WTC11 (cell line): ENCODE results near the gene ULK4. TPM values are rescaled to one million over a fixed set of nuclear protein-coding genes. Genes with fewer than 3 reads are reported as not detected.

Source experiments
- ATAC-seq: fragments of 200-7000 bp; cut with Tn5 transposase; 2 replicates; pipeline ENCODE4 v1.10.0; 2021; ENCODE audit warnings: mild to moderate bottlenecking, moderate library complexity
- CTCF ChIA-PET: fragments of 300-600 bp; sonication (Branson Sonifier 250); formaldehyde crosslinking; loops from one replicate; lab custom pipeline; 2021; ENCODE audit warnings: antibody characterized with exemption; lab: Charles Lee
- POLR2A ChIA-PET: fragments of 350-600 bp; sonication (Branson Sonifier 250); formaldehyde crosslinking; loops from one replicate; lab custom pipeline; 2021; ENCODE audit warnings: antibody characterized with exemption; lab: Charles Lee
- DNase-seq: peaks from one replicate; pipeline ENCODE4 v3.0.0; 2021; ENCODE audit warnings: low spot score
- H3K27ac Mint-ChIP-seq: 2 replicates; pipeline ENCODE4 v1.8.0; 2021; ENCODE audit warnings: mixed read lengths
- H3K27me3 Mint-ChIP-seq: 2 replicates; pipeline ENCODE4 v1.8.0; 2021; ENCODE audit warnings: low read depth, mild to moderate bottlenecking, moderate library complexity, mixed read lengths
- H3K36me3 Mint-ChIP-seq: 2 replicates; pipeline ENCODE4 v1.8.0; 2021; ENCODE audit warnings: mixed read lengths
- H3K4me1 Mint-ChIP-seq: 2 replicates; pipeline ENCODE4 v1.8.0; 2022; ENCODE audit warnings: mixed read lengths
- H3K4me3 Mint-ChIP-seq: 2 replicates; pipeline ENCODE4 v1.8.0; 2021; ENCODE audit warnings: mild to moderate bottlenecking, moderate library complexity, mixed read lengths
- H3K9me3 Mint-ChIP-seq: 2 replicates; pipeline ENCODE4 v1.8.0; 2021; ENCODE audit warnings: mixed read lengths
- FOXK1 ChIP-seq: sonication (generic); formaldehyde crosslinking; IDR thresholded peaks from 2 replicates; pipeline ENCODE4 v1.8.0; 2022; ENCODE audit warnings: mild to moderate bottlenecking, moderate library complexity, missing genetic modification reagents
- SOX15 ChIP-seq: fragments of 250-450 bp; sonication (Bioruptor Pico); IDR thresholded peaks from 2 replicates; pipeline ENCODE4 v1.9.0; 2021; ENCODE audit warnings: mild to moderate bottlenecking
- ZNF138 ChIP-seq: sonication (generic); formaldehyde crosslinking; conservative IDR thresholded peaks from 2 replicates; pipeline ENCODE4 v1.8.1; 2022; ENCODE audit warnings: mild to moderate bottlenecking, moderate library complexity, missing genetic modification reagents
- ZNF219 ChIP-seq: sonication (generic); formaldehyde crosslinking; IDR thresholded peaks from 2 replicates; pipeline ENCODE4 v1.8.0; 2023; ENCODE audit warnings: missing genetic modification reagents, mild to moderate bottlenecking, borderline replicate concordance
- total RNA-seq: library from RNA; stranded (reverse); gene quantifications from 3 replicates; pipeline ENCODE4 v1.2.3, GENCODE V29; 2021
- TF ChIP-seq, protein P1 (sequence below): sonication (generic); formaldehyde crosslinking; IDR thresholded peaks from 2 replicates; pipeline ENCODE4 v1.8.1; 2023; ENCODE audit warnings: mild to moderate bottlenecking, missing genetic modification reagents, moderate library complexity
- TF ChIP-seq, protein P2 (sequence below): sonication (generic); formaldehyde crosslinking; IDR thresholded peaks from 2 replicates; pipeline ENCODE4 v1.8.0; 2022; ENCODE audit warnings: mild to moderate bottlenecking, missing genetic modification reagents
- TF ChIP-seq, protein P3 (sequence below): sonication (generic); formaldehyde crosslinking; IDR thresholded peaks from 2 replicates; pipeline ENCODE4 v1.8.1; 2022; ENCODE audit warnings: mild to moderate bottlenecking, moderate library complexity, missing genetic modification reagents
- TF ChIP-seq, protein P4 (sequence below): sonication (generic); formaldehyde crosslinking; IDR thresholded peaks from 2 replicates; pipeline ENCODE4 v1.8.1; 2023; ENCODE audit warnings: mild to moderate bottlenecking, missing genetic modification reagents
- TF ChIP-seq, protein P5 (sequence below): sonication (generic); formaldehyde crosslinking; IDR thresholded peaks from 2 replicates; pipeline ENCODE4 v1.8.0; 2022; ENCODE audit warnings: mild to moderate bottlenecking, missing genetic modification reagents
- TF ChIP-seq, protein P6 (sequence below): fragments of 250-450 bp; sonication (Bioruptor Pico); IDR thresholded peaks from 2 replicates; pipeline ENCODE4 v1.9.0; 2021; ENCODE audit warnings: mild to moderate bottlenecking
- TF ChIP-seq, protein P7 (sequence below): fragments of 250-450 bp; sonication (Bioruptor Pico); IDR thresholded peaks from 2 replicates; pipeline ENCODE4 v2.1.2; 2022; ENCODE audit warnings: mild to moderate bottlenecking, moderate library complexity

ULK4 gene
- total RNA-seq, 1 experiment from 2014 or later = 9.2 TPM

DNA sequence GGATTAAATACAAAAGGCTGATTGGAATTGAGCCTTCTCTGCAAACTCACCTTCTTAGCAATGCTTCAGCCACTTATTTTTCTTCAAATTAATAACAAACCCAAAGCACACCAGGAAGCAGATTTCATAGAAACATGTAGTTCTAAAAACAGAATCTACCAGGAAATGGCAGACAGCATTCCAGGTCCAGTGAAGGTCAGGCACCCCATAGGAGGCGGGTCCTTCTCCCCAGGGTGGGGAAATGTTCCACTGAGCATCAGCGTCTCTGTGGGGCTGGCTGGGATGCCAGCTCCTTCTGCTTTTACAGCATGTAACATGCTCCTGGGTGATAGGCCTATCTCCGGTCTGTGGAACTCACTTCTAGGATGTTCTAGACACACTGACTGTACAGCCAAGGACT lies 713.4 kb downstream of the ULK4 start:
- Mint-ChIP-seq H3K9me3 (peaks cover under 1% of the 10 kb centered on the region; the same call in 1 of the 2 replicates), H3K36me3 (no peaks in the 10 kb centered on the region)
- CTCF ChIA-PET = no interaction called here

DNA sequence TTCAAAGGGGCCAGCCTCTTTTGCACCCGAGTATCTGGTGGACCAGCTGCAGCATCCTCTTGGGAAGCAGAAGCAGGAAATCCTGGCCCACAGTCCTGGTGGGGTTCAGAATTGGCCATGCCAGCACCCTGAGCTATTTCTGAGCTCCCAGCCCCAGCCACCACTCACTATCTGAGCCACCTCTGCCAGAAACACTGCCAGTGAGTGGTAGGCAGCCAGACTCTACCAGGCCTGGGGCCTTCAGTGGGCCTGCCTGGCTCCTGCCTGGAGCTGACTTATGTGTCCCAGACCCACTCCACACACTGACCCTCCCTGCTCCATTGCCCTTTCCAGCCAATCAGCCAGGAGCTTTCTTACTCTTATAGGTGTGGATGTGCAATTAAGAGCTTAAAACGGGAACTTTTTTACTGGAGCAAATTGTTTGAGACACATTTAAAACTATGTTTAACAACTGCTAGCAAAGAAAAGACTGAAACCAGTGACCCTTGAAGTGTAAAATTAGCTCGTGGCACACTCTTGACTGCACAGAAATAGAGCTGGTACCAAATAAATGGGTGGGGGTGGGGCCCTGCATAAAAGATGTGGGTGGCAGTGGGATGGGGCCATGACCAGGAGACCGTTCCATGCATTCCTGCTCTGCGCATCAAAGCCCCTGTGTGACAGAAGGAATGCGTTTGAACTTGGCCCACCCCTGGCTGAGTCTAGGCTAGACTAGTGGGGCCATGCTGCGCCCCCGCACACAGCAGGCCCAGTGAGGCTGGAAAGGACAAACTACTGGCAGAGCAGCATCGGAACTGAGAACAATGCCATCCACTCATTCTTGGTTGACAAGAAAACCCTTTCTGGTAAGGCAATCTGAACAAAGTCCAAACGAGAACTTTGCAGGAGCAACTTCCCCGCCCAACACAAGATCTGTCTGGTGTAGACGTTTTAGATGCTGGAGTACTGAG lies 714.6 kb downstream of the ULK4 start:
- CTCF ChIA-PET = interaction anchor here (1.1 kb wide), 1 partner anchor 15 kb away, joined by 4 read pairs; no protein-coding TSS in a partner anchor
- H3K27me3 Mint-ChIP-seq = no peaks in the 10 kb centered on the region; the same call in 1 of the 2 replicates

More for the DNA sequence above, 713.4 kb downstream of the ULK4 start:
- POLR2A ChIA-PET = no interaction called here
- TF ChIP-seq, protein P1, sequence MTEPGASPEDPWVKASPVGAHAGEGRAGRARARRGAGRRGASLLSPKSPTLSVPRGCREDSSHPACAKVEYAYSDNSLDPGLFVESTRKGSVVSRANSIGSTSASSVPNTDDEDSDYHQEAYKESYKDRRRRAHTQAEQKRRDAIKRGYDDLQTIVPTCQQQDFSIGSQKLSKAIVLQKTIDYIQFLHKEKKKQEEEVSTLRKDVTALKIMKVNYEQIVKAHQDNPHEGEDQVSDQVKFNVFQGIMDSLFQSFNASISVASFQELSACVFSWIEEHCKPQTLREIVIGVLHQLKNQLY = no peak
- TF ChIP-seq, protein P2, sequence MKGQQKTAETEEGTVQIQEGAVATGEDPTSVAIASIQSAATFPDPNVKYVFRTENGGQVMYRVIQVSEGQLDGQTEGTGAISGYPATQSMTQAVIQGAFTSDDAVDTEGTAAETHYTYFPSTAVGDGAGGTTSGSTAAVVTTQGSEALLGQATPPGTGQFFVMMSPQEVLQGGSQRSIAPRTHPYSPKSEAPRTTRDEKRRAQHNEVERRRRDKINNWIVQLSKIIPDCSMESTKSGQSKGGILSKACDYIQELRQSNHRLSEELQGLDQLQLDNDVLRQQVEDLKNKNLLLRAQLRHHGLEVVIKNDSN (CRISPR knock-in tag) = no peak
- TF ChIP-seq FOXK1 (CRISPR knock-in tag) = no peak
- TF ChIP-seq, protein P3, sequence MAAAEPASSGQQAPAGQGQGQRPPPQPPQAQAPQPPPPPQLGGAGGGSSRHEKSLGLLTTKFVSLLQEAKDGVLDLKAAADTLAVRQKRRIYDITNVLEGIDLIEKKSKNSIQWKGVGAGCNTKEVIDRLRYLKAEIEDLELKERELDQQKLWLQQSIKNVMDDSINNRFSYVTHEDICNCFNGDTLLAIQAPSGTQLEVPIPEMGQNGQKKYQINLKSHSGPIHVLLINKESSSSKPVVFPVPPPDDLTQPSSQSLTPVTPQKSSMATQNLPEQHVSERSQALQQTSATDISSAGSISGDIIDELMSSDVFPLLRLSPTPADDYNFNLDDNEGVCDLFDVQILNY = no peak
- TF ChIP-seq, protein P4, sequence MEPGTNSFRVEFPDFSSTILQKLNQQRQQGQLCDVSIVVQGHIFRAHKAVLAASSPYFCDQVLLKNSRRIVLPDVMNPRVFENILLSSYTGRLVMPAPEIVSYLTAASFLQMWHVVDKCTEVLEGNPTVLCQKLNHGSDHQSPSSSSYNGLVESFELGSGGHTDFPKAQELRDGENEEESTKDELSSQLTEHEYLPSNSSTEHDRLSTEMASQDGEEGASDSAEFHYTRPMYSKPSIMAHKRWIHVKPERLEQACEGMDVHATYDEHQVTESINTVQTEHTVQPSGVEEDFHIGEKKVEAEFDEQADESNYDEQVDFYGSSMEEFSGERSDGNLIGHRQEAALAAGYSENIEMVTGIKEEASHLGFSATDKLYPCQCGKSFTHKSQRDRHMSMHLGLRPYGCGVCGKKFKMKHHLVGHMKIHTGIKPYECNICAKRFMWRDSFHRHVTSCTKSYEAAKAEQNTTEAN (CRISPR knock-in tag) = no peak
- TF ChIP-seq, protein P5, sequence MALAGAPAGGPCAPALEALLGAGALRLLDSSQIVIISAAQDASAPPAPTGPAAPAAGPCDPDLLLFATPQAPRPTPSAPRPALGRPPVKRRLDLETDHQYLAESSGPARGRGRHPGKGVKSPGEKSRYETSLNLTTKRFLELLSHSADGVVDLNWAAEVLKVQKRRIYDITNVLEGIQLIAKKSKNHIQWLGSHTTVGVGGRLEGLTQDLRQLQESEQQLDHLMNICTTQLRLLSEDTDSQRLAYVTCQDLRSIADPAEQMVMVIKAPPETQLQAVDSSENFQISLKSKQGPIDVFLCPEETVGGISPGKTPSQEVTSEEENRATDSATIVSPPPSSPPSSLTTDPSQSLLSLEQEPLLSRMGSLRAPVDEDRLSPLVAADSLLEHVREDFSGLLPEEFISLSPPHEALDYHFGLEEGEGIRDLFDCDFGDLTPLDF (CRISPR knock-in tag) = no peak
- TF ChIP-seq, protein P6, sequence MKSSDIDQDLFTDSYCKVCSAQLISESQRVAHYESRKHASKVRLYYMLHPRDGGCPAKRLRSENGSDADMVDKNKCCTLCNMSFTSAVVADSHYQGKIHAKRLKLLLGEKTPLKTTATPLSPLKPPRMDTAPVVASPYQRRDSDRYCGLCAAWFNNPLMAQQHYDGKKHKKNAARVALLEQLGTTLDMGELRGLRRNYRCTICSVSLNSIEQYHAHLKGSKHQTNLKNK = no peak
- TF ChIP-seq ZNF219 (CRISPR knock-in tag) = no peak
- no peak for TF ChIP-seq SOX15 (CRISPR knock-in tag)
- TF ChIP-seq ZNF138 (CRISPR knock-in tag) = no peak
- Mint-ChIP-seq H3K4me1 (peaks cover 7% of the 10 kb centered on the region; the same call in 1 of the 2 replicates), H3K27ac (no peak overlapping the region), H3K4me3 (no peak overlapping the region), H3K27me3 (no peaks in the 10 kb centered on the region; the same call in 1 of the 2 replicates)
- no peak for DNase-seq
- no peak for ATAC-seq

More for the DNA sequence above, 714.6 kb downstream of the ULK4 start:
- Mint-ChIP-seq H3K36me3 (no peaks in the 10 kb centered on the region), H3K4me3 (no peak overlapping the region), H3K4me1 (peaks cover 7% of the 10 kb centered on the region; the same call in 1 of the 2 replicates), H3K9me3 (no peaks in the 10 kb centered on the region), H3K27ac (no peak overlapping the region)
- ATAC-seq (no peak), DNase-seq (no peak)
- POLR2A ChIA-PET = interaction anchor here (0.6 kb wide), 1 partner anchor 34 kb away, joined by 4 read pairs; no protein-coding TSS in a partner anchor
- TF ChIP-seq, protein P7, sequence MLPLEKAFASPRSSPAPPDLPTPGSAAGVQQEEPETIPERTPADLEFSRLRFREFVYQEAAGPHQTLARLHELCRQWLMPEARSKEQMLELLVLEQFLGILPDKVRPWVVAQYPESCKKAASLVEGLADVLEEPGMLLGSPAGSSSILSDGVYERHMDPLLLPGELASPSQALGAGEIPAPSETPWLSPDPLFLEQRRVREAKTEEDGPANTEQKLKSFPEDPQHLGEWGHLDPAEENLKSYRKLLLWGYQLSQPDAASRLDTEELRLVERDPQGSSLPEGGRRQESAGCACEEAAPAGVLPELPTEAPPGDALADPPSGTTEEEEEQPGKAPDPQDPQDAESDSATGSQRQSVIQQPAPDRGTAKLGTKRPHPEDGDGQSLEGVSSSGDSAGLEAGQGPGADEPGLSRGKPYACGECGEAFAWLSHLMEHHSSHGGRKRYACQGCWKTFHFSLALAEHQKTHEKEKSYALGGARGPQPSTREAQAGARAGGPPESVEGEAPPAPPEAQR (CRISPR knock-in tag) = no peak
